Mammary epithelial cell (primary cell): ENCODE results near the gene MIEN1.

Experiments used
- EZH2 ChIP-seq: IDR thresholded peaks from 2 replicates; pipeline ENCODE4 v1.6.1; 2012; ENCODE audit warnings: low read length, inconsistent platforms, borderline replicate concordance
- TF ChIP-seq, protein P1 (sequence below), 2 donors: IDR thresholded peaks in 1 of 2; conservative IDR thresholded peaks in 1 of 2; 2 replicates each; pipeline ENCODE4 v1.5.1; 2011 to 2012; ENCODE audit warnings: inconsistent platforms in 2 of 2, low read length in 2 of 2, mild to moderate bottlenecking in 2 of 2, control low read depth in 1 of 2, low read depth in 1 of 2; ENCODE audit not compliant: insufficient read depth in 1 of 2; ENCODE audit errors: extremely low read depth in 1 of 2

DNA sequence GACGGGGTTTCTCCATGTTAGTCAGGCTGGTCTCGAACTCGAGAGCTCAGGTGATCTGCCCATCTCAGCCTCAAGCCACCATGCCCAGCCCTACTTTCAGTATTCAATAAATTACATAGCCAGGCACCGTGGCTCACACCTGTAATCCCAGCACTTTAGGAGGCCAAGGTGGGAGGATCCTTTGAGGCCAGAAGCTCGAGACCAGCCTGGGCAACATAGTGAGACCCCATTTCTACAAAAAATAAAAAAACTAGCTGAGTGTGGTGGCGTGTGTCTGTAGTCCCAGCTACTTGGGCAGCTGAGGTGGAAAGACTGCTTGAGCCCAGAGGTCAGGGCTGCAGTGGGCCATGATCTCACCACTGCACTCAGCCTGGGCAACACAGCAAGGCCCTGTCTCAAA lies 8.2 kb downstream of the MIEN1 start:
- TF ChIP-seq, protein P1, sequence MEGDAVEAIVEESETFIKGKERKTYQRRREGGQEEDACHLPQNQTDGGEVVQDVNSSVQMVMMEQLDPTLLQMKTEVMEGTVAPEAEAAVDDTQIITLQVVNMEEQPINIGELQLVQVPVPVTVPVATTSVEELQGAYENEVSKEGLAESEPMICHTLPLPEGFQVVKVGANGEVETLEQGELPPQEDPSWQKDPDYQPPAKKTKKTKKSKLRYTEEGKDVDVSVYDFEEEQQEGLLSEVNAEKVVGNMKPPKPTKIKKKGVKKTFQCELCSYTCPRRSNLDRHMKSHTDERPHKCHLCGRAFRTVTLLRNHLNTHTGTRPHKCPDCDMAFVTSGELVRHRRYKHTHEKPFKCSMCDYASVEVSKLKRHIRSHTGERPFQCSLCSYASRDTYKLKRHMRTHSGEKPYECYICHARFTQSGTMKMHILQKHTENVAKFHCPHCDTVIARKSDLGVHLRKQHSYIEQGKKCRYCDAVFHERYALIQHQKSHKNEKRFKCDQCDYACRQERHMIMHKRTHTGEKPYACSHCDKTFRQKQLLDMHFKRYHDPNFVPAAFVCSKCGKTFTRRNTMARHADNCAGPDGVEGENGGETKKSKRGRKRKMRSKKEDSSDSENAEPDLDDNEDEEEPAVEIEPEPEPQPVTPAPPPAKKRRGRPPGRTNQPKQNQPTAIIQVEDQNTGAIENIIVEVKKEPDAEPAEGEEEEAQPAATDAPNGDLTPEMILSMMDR (conservative IDR thresholded peaks at IDR 0.05 in 1 of 2, IDR thresholded peaks at IDR 0.05 in 1 of 2; ENCODE audit: extremely low read depth in 1 of 2, insufficient read depth in 1 of 2, low read depth in 1 of 2, low read length in 2 of 2) = no peak
- TF ChIP-seq EZH2 = no peak
